ENCODE results near the gene RALGPS1. TPM values are rescaled to one million over a fixed set of nuclear protein-coding genes. Genes with fewer than 3 reads are reported as not detected.

Gene RALGPS1
- total RNA-seq, 1 experiment from 2014 or later = 18.6 TPM

DNA sequence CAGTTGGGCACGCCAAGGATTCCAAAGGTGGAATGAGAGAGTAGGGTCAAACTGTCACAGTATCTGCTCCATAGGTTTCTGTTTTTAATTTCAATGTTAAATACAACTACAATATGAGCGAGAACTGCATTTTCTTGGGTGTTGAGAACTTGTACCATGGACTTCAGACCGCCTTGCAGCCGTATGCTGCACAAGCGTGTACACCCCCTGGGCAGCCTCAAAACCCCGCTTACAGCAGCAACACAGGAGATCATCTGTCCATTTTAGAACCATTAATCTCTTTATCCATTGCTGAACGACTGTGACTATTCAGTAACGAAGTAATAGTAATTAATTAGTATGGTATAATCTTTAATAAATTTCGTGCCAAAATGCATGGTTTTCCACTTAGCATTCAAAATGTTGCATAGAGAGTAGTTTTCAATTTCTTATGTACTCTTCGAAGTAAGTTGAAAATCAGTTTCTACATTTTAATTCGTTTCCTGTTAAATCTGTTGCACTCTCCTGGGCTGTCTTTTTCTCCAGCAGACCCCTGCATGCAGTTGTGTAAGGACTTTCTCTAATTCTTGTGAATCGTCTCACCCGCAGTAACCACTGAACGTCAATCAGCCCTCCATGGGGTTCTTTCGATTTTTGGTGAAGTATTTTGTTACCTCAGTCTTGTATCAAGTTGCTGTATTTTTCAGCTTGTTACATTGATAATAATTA lies 308.0 kb downstream of the RALGPS1 start:
- Histone ChIP-seq H2BK15ac (ENCODE audit: low read depth, low read length) (no peak overlapping the region), H3K27me3 (ENCODE audit: insufficient read depth, low read length) (no peaks in the 10 kb centered on the region; the same call in 1 of the 2 replicates), H3K9ac (ENCODE audit: extremely low read depth, insufficient read length, low read length) (no peak overlapping the region), H4K20me1 (ENCODE audit: control insufficient read depth, insufficient read depth, insufficient read length) (no peaks in the 10 kb centered on the region), H3K23me2 (ENCODE audit: insufficient read length, low read depth, low read length, poor library complexity, severe bottlenecking) (peaks cover 11% of the 10 kb centered on the region), H3K14ac (ENCODE audit: insufficient read depth, low read length) (no peak overlapping the region), H4K8ac (replicated peaks; ENCODE audit: insufficient read length, low read depth, low read length) (no peak overlapping the region), H2BK120ac (ENCODE audit: low read depth, low read length, poor library complexity, severe bottlenecking) (no peak overlapping the region), H3K4ac (ENCODE audit: low read depth, low read length) (no peak overlapping the region), H3K79me1 (ENCODE audit: insufficient read depth, low read depth, low read length, poor library complexity, severe bottlenecking) (no peaks in the 10 kb centered on the region), H4K5ac (ENCODE audit: insufficient read length, low read depth, low read length) (no peak overlapping the region), H4K91ac (ENCODE audit: insufficient read length, low read depth, low read length) (no peak overlapping the region), H3K23ac (ENCODE audit: insufficient read length, low read depth, low read length) (no peak overlapping the region), H3K79me2 (ENCODE audit: insufficient read depth, low read length) (no peaks in the 10 kb centered on the region), H2BK5ac (ENCODE audit: insufficient read length, low read length) (no peak overlapping the region), H3K4me1 (ENCODE audit: insufficient read depth, low read length) (no peaks in the 10 kb centered on the region), H2AFZ (ENCODE audit: low read length) (no peak overlapping the region), H3K4me2 (ENCODE audit: insufficient read depth, insufficient read length, low read length) (no peak overlapping the region), H2BK20ac (ENCODE audit: low read depth, low read length, poor library complexity, severe bottlenecking) (no peak overlapping the region), H3K27ac (ENCODE audit: insufficient read length, low read depth, low read length) (no peak overlapping the region), H3K18ac (ENCODE audit: insufficient read length, low read depth, low read length) (no peak overlapping the region), H3K9me3 (ENCODE audit: control insufficient read depth, low read depth, low read length) (no peaks in the 10 kb centered on the region), H2BK12ac (ENCODE audit: insufficient read length, low read depth, low read length) (no peak overlapping the region), H3T11ph (ENCODE audit: low read length) (no peak overlapping the region), H2AK5ac (ENCODE audit: insufficient read length, low read length) (no peak overlapping the region), H3K56ac (ENCODE audit: insufficient read length, low read depth, low read length) (no peak overlapping the region)
- H3K4me1 Mint-ChIP-seq = peaks cover 14% of the 10 kb centered on the region in 2 experiments
- no peaks in the 10 kb centered on the region; a peak in 1 of 5 replicates for H3K9me3 Mint-ChIP-seq
- no peak overlapping the region for H3K4me3 Mint-ChIP-seq
- H3K27ac Mint-ChIP-seq = no peak overlapping the region
- H3K27me3 Mint-ChIP-seq (ENCODE audit: low read depth) = peaks cover 42% of the 10 kb centered on the region
- TF ChIP-seq, protein P1, sequence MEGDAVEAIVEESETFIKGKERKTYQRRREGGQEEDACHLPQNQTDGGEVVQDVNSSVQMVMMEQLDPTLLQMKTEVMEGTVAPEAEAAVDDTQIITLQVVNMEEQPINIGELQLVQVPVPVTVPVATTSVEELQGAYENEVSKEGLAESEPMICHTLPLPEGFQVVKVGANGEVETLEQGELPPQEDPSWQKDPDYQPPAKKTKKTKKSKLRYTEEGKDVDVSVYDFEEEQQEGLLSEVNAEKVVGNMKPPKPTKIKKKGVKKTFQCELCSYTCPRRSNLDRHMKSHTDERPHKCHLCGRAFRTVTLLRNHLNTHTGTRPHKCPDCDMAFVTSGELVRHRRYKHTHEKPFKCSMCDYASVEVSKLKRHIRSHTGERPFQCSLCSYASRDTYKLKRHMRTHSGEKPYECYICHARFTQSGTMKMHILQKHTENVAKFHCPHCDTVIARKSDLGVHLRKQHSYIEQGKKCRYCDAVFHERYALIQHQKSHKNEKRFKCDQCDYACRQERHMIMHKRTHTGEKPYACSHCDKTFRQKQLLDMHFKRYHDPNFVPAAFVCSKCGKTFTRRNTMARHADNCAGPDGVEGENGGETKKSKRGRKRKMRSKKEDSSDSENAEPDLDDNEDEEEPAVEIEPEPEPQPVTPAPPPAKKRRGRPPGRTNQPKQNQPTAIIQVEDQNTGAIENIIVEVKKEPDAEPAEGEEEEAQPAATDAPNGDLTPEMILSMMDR (conservative IDR thresholded peaks at IDR 0.05) = no peak
- no peak for DNase-seq
- WGBS (ENCODE audit: extremely low coverage, insufficient read length, low lambda C conversion rate) = no CpG with 5 or more reads among the region's 15 CpGs
- H3K36me3 Mint-ChIP-seq (ENCODE audit: insufficient read depth in 1 of 3, low read depth in 3 of 3) = peaks cover 0 to 2% (median 0%) of the 10 kb centered on the region in 3 experiments; a peak in 2 of 7 replicates

All from H9 (cell line).